ENCODE results near the gene RPL12. TPM values are rescaled to one million over a fixed set of nuclear protein-coding genes. Genes with fewer than 3 reads are reported as not detected.

Gene RPL12
- total and polyA plus RNA-seq, 4 donors = 289 to 829 (median 485) TPM

DNA sequence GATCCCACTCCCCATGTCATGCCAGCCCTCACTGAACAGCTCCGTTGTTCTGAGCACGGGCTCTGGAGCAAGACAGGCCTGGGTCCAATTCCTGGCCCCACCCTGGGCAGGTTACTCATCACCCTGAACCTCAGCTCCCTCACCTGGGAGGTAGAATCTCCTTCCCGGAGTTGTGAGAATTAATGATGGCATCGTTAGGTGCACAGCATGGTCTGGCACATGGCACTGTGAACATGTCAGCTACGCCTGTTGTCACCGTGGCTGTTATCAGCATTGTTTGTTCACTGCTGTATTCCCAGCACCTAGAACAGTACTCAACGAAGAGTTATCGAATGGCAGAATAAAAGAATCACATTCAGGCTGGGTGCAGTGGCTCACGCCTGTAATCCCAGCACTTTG is 43.1 kb upstream of the RPL12 start:
- no peak overlapping the region for H3K9ac ChIP-seq (ENCODE audit: low read depth in 1 of 2, low read length in 2 of 2)
- H3K27me3 ChIP-seq (ENCODE audit: control insufficient read depth in 4 of 4, insufficient read depth in 4 of 4, low read length in 3 of 4) = no peaks in the 10 kb centered on the region
- 86% methylated on average over 9 of the region's 9 CpGs for WGBS
- peaks cover 5 to 63% (median 25%) of the 10 kb centered on the region in 4 donors for H3K36me3 ChIP-seq (ENCODE audit: control insufficient read depth in 4 of 4, insufficient read depth in 3 of 4, low read depth in 1 of 4, low read length in 3 of 4)
- no peak overlapping the region for H3K27ac ChIP-seq (ENCODE audit: low read depth in 1 of 2, low read length in 2 of 2)
- H3K4me3 ChIP-seq (ENCODE audit: low read depth in 1 of 3, low read length in 3 of 3) = no peak overlapping the region
- TF ChIP-seq, protein P1, sequence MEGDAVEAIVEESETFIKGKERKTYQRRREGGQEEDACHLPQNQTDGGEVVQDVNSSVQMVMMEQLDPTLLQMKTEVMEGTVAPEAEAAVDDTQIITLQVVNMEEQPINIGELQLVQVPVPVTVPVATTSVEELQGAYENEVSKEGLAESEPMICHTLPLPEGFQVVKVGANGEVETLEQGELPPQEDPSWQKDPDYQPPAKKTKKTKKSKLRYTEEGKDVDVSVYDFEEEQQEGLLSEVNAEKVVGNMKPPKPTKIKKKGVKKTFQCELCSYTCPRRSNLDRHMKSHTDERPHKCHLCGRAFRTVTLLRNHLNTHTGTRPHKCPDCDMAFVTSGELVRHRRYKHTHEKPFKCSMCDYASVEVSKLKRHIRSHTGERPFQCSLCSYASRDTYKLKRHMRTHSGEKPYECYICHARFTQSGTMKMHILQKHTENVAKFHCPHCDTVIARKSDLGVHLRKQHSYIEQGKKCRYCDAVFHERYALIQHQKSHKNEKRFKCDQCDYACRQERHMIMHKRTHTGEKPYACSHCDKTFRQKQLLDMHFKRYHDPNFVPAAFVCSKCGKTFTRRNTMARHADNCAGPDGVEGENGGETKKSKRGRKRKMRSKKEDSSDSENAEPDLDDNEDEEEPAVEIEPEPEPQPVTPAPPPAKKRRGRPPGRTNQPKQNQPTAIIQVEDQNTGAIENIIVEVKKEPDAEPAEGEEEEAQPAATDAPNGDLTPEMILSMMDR (IDR thresholded peaks at IDR 0.05; ENCODE audit: low read depth, low read length, missing input control) = no peak
- TF ChIP-seq, protein P2, sequence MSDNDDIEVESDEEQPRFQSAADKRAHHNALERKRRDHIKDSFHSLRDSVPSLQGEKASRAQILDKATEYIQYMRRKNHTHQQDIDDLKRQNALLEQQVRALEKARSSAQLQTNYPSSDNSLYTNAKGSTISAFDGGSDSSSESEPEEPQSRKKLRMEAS (IDR thresholded peaks at IDR 0.05) = no peak
- TF ChIP-seq JUND (IDR thresholded peaks at IDR 0.05) = no peak
- TF ChIP-seq, protein P3, sequence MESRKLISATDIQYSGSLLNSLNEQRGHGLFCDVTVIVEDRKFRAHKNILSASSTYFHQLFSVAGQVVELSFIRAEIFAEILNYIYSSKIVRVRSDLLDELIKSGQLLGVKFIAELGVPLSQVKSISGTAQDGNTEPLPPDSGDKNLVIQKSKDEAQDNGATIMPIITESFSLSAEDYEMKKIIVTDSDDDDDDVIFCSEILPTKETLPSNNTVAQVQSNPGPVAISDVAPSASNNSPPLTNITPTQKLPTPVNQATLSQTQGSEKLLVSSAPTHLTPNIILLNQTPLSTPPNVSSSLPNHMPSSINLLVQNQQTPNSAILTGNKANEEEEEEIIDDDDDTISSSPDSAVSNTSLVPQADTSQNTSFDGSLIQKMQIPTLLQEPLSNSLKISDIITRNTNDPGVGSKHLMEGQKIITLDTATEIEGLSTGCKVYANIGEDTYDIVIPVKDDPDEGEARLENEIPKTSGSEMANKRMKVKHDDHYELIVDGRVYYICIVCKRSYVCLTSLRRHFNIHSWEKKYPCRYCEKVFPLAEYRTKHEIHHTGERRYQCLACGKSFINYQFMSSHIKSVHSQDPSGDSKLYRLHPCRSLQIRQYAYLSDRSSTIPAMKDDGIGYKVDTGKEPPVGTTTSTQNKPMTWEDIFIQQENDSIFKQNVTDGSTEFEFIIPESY (IDR thresholded peaks at IDR 0.05) = no peak
- no peak for TF ChIP-seq FOXA1 (IDR thresholded peaks at IDR 0.05)
- TF ChIP-seq, protein P4, sequence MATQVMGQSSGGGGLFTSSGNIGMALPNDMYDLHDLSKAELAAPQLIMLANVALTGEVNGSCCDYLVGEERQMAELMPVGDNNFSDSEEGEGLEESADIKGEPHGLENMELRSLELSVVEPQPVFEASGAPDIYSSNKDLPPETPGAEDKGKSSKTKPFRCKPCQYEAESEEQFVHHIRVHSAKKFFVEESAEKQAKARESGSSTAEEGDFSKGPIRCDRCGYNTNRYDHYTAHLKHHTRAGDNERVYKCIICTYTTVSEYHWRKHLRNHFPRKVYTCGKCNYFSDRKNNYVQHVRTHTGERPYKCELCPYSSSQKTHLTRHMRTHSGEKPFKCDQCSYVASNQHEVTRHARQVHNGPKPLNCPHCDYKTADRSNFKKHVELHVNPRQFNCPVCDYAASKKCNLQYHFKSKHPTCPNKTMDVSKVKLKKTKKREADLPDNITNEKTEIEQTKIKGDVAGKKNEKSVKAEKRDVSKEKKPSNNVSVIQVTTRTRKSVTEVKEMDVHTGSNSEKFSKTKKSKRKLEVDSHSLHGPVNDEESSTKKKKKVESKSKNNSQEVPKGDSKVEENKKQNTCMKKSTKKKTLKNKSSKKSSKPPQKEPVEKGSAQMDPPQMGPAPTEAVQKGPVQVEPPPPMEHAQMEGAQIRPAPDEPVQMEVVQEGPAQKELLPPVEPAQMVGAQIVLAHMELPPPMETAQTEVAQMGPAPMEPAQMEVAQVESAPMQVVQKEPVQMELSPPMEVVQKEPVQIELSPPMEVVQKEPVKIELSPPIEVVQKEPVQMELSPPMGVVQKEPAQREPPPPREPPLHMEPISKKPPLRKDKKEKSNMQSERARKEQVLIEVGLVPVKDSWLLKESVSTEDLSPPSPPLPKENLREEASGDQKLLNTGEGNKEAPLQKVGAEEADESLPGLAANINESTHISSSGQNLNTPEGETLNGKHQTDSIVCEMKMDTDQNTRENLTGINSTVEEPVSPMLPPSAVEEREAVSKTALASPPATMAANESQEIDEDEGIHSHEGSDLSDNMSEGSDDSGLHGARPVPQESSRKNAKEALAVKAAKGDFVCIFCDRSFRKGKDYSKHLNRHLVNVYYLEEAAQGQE (IDR thresholded peaks at IDR 0.05) = no peak
- no peak for TF ChIP-seq TAF1 (conservative IDR thresholded peaks at IDR 0.05)
- no peak for TF ChIP-seq FOXA2 (IDR thresholded peaks at IDR 0.05)
- no peak for TF ChIP-seq NR2F2 (IDR thresholded peaks at IDR 0.05)
- no peak for TF ChIP-seq HNF4A (conservative IDR thresholded peaks at IDR 0.05)
- TF ChIP-seq, protein P5, sequence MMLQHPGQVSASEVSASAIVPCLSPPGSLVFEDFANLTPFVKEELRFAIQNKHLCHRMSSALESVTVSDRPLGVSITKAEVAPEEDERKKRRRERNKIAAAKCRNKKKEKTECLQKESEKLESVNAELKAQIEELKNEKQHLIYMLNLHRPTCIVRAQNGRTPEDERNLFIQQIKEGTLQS (IDR thresholded peaks at IDR 0.05) = no peak
- TF ChIP-seq YY1 (IDR thresholded peaks at IDR 0.05) = no peak
- H3K4me1 ChIP-seq (ENCODE audit: control insufficient read depth in 4 of 4, insufficient read depth in 4 of 4, low read length in 3 of 4) = peaks cover 0 to 3% (median 1%) of the 10 kb centered on the region in 4 donors
- H3K9me3 ChIP-seq (ENCODE audit: control insufficient read depth in 4 of 4, low read length in 3 of 4) = no peaks in the 10 kb centered on the region
- DNase-seq (ENCODE audit: low spot score) = no peak

DNA sequence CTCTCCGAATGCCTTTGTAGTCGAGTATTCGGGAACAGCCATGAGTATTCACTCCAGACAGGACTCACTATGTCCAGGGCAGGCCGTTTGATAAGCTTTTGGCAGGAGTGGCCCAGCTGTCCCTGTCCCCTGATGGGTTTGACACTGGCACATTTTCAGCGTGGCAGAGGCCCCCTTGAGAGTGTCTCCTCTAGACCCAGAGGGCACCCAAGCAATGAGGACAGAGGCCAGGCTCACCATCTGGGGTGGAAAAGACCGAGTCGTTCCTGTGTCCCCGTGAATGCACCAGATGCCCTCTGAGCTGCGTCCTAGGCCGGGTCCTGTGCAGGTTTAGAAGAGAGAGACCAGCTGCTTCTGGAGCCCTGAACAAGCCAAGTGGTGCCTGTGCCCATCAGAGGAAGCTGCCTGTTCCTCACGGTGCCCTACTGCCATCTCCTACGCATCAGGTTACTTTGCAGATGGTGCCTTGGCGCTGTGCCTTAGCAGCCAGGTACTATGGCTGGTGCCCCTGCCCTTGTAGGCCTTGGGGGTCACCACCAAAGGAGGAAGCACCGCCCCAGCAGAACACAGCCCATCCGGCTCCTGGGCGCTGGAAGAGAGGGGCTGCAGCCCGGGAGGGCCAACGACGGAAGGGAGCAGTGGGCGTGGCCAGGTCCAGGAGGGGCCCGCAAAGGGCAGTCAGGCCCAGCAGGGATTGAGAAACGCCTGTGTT is 42.5 kb upstream of the RPL12 start:
- WGBS = 92% methylated on average over 22 of the region's 22 CpGs
- no peak for DNase-seq (ENCODE audit: low spot score)
- H3K4me3 ChIP-seq (ENCODE audit: low read depth in 1 of 3, low read length in 3 of 3) = no peak overlapping the region
- no peaks in the 10 kb centered on the region for H3K9me3 ChIP-seq (ENCODE audit: control insufficient read depth in 4 of 4, low read length in 3 of 4)
- no peak overlapping the region for H3K27ac ChIP-seq (ENCODE audit: low read depth in 1 of 2, low read length in 2 of 2)
- H3K4me1 ChIP-seq (ENCODE audit: control insufficient read depth in 4 of 4, insufficient read depth in 4 of 4, low read length in 3 of 4) = peaks cover 0 to 3% (median 1%) of the 10 kb centered on the region in 4 donors
- H3K27me3 ChIP-seq (ENCODE audit: control insufficient read depth in 4 of 4, insufficient read depth in 4 of 4, low read length in 3 of 4) = no peaks in the 10 kb centered on the region
- H3K36me3 ChIP-seq (ENCODE audit: control insufficient read depth in 4 of 4, insufficient read depth in 3 of 4, low read depth in 1 of 4, low read length in 3 of 4) = peaks cover 9 to 69% (median 26%) of the 10 kb centered on the region in 4 donors
- H3K9ac ChIP-seq (ENCODE audit: low read depth in 1 of 2, low read length in 2 of 2) = no peak overlapping the region
- TF ChIP-seq GABPA (IDR thresholded peaks at IDR 0.05 in 1 of 2, conservative IDR thresholded peaks at IDR 0.05 in 1 of 2) = no peak
- TF ChIP-seq FOXA1 (IDR thresholded peaks at IDR 0.05) = no peak
- TF ChIP-seq RAD21 (IDR thresholded peaks at IDR 0.05) = no peak
- TF ChIP-seq EGR1 (IDR thresholded peaks at IDR 0.05; ENCODE audit: low read depth in 2 of 2) = no peak
- TF ChIP-seq NR2F2 (IDR thresholded peaks at IDR 0.05) = no peak
- no peak for TF ChIP-seq TAF1 (conservative IDR thresholded peaks at IDR 0.05)
- TF ChIP-seq, protein P5 (IDR thresholded peaks at IDR 0.05) = no peak
- no peak for TF ChIP-seq RXRA (IDR thresholded peaks at IDR 0.05)
- TF ChIP-seq, protein P1 (IDR thresholded peaks at IDR 0.05; ENCODE audit: low read depth, low read length, missing input control) = no peak
- TF ChIP-seq JUND (IDR thresholded peaks at IDR 0.05) = no peak
- no peak for TF ChIP-seq HNF4G (IDR thresholded peaks at IDR 0.05)
- TF ChIP-seq, protein P2 (IDR thresholded peaks at IDR 0.05) = no peak
- TF ChIP-seq, protein P3 (IDR thresholded peaks at IDR 0.05) = no peak
